ENCODE measurements around the gene MED26.
"Not testable (repeated sequence)": the region's sequence is repeated elsewhere in the genome, so short reads cannot be mapped to it uniquely, and the experiment has no call there.

Gene MED26

GRCh38 chr19:16659464-16659831 is 31.4 kb upstream of the MED26 start:
- Mint-ChIP-seq H3K9me3 (no peaks in the 10 kb centered on the region), H3K4me3 (peak overlapping the region; percentile 96 to 100), H3K27ac (peak overlapping the region; percentile 97), H3K27me3 (no peaks in the 10 kb centered on the region), H3K36me3 (peaks cover 27 to 39% of the 10 kb centered on the region in 2 donors), H3K4me1 (peaks cover 21 to 56% of the 10 kb centered on the region in 2 donors)
- DNase-seq = no peak
- ATAC-seq (replicated peaks) = no peak

- H3K36me3 Mint-ChIP-seq = peaks cover 33 to 51% of the 10 kb centered on the region in 2 donors
- H3K9me3 Mint-ChIP-seq = peaks cover 0 to 2% of the 10 kb centered on the region in 2 donors
- H3K27me3 Mint-ChIP-seq = no peaks in the 10 kb centered on the region
- ATAC-seq (replicated peaks) (no peak), DNase-seq (no peak)
- H3K27ac Mint-ChIP-seq = no peak overlapping the region
- no peak overlapping the region for H3K4me3 Mint-ChIP-seq
- H3K4me1 Mint-ChIP-seq = peaks cover 16 to 44% of the 10 kb centered on the region in 2 donors
Measured at GRCh38 chr19:16657384-16657783, 29.4 kb upstream of the MED26 start.

- H3K4me1 Mint-ChIP-seq = peaks cover 23 to 53% of the 10 kb centered on the region in 2 donors
- H3K27me3 Mint-ChIP-seq = no peaks in the 10 kb centered on the region
- DNase-seq (no peak), ATAC-seq (replicated peaks) (no peak)
- no peak overlapping the region for H3K4me3 Mint-ChIP-seq
- peaks cover 0 to 4% of the 10 kb centered on the region in 2 donors for H3K9me3 Mint-ChIP-seq
- H3K36me3 Mint-ChIP-seq = peaks cover 45 to 66% of the 10 kb centered on the region in 2 donors
- no peak overlapping the region for H3K27ac Mint-ChIP-seq
Measured at GRCh38 chr19:16655727-16656126, 27.7 kb upstream of the MED26 start.

- Mint-ChIP-seq H3K27ac (no peak overlapping the region), H3K4me3 (no peak overlapping the region), H3K27me3 (no peaks in the 10 kb centered on the region), H3K36me3 (peaks cover 52 to 75% of the 10 kb centered on the region in 2 donors), H3K4me1 (peaks cover 25 to 61% of the 10 kb centered on the region in 2 donors), H3K9me3 (peaks cover 0 to 4% of the 10 kb centered on the region in 2 donors)
- ATAC-seq (replicated peaks) = peak in 1 of 2 donors; percentile 15
- no peak for DNase-seq
Measured at GRCh38 chr19:16654627-16655026, 26.6 kb upstream of the MED26 start.

- Mint-ChIP-seq H3K27me3 (no peaks in the 10 kb centered on the region), H3K4me3 (no peak overlapping the region), H3K9me3 (peaks cover 0 to 4% of the 10 kb centered on the region in 2 donors), H3K4me1 (peaks cover 25 to 60% of the 10 kb centered on the region in 2 donors), H3K36me3 (peaks cover 56 to 73% of the 10 kb centered on the region in 2 donors), H3K27ac (no peak overlapping the region)
- ATAC-seq (replicated peaks) (no peak), DNase-seq (no peak)
Measured at GRCh38 chr19:16654140-16654539, 26.1 kb upstream of the MED26 start.

- no peak for DNase-seq
- Mint-ChIP-seq H3K4me3 (no peak overlapping the region), H3K4me1 (peaks cover 18 to 47% of the 10 kb centered on the region in 2 donors), H3K27ac (peak overlapping the region; percentile 42), H3K27me3 (no peaks in the 10 kb centered on the region), H3K36me3 (peaks cover 52 to 67% of the 10 kb centered on the region in 2 donors), H3K9me3 (peaks cover 0 to 4% of the 10 kb centered on the region in 2 donors)
- no peak for ATAC-seq (replicated peaks)
Measured at GRCh38 chr19:16652854-16653253, 24.9 kb upstream of the MED26 start.

- not testable (repeated sequence) for H3K9me3 Mint-ChIP-seq; H3K4me3 Mint-ChIP-seq; DNase-seq; ATAC-seq (replicated peaks); H3K27me3 Mint-ChIP-seq
- Mint-ChIP-seq H3K4me1 (peaks cover 13 to 37% of the 10 kb centered on the region in 2 donors), H3K36me3 (peaks cover 47 to 60% of the 10 kb centered on the region in 2 donors), H3K27ac (peak overlapping the region; percentile 38)
Measured at GRCh38 chr19:16651421-16652188, 23.6 kb upstream of the MED26 start.

- no peak for DNase-seq
- Mint-ChIP-seq H3K27me3 (no peaks in the 10 kb centered on the region), H3K27ac (peak overlapping the region; percentile 14), H3K9me3 (peaks cover 0 to 4% of the 10 kb centered on the region in 2 donors), H3K4me3 (no peak overlapping the region), H3K4me1 (peaks cover 11 to 31% of the 10 kb centered on the region in 2 donors), H3K36me3 (peaks cover 40 to 53% of the 10 kb centered on the region in 2 donors)
- no peak for ATAC-seq (replicated peaks)
Measured at GRCh38 chr19:16650821-16651220, 22.8 kb upstream of the MED26 start.

- Mint-ChIP-seq H3K36me3 (peaks cover 47% of the 10 kb centered on the region in 2 donors), H3K4me3 (no peak overlapping the region), H3K9me3 (peaks cover 0 to 4% of the 10 kb centered on the region in 2 donors), H3K4me1 (peaks cover 11 to 26% of the 10 kb centered on the region in 2 donors), H3K27ac (no peak overlapping the region), H3K27me3 (no peaks in the 10 kb centered on the region)
- DNase-seq (no peak), ATAC-seq (replicated peaks) (no peak)
Measured at GRCh38 chr19:16649734-16650133, 21.7 kb upstream of the MED26 start.

GRCh38 chr19:16645140-16645539 is 17.1 kb upstream of the MED26 start:
- Mint-ChIP-seq H3K4me1 (peaks cover 8 to 25% of the 10 kb centered on the region in 2 donors), H3K27ac (no peak overlapping the region), H3K36me3 (peaks cover 35 to 41% of the 10 kb centered on the region in 2 donors)

GRCh38 chr19:16641695-16642094 is 13.7 kb upstream of the MED26 start:
- Mint-ChIP-seq H3K27me3 (no peaks in the 10 kb centered on the region), H3K36me3 (peaks cover 35 to 54% of the 10 kb centered on the region in 2 donors), H3K4me1 (peaks cover 10 to 26% of the 10 kb centered on the region in 2 donors), H3K27ac (no peak overlapping the region), H3K9me3 (no peaks in the 10 kb centered on the region), H3K4me3 (no peak overlapping the region)
- DNase-seq (no peak), ATAC-seq (replicated peaks) (no peak)

More at GRCh38 chr19:16645140-16645539, 17.1 kb upstream of the MED26 start:
- DNase-seq (no peak), ATAC-seq (replicated peaks) (no peak)
- no peaks in the 10 kb centered on the region for H3K9me3 Mint-ChIP-seq
- no peaks in the 10 kb centered on the region for H3K27me3 Mint-ChIP-seq
- H3K4me3 Mint-ChIP-seq = no peak overlapping the region

GRCh38 chr19:16640951-16641350 is 12.9 kb upstream of the MED26 start:
- H3K4me3 Mint-ChIP-seq = no peak overlapping the region
- no peak for DNase-seq
- H3K36me3 Mint-ChIP-seq = peaks cover 35 to 56% of the 10 kb centered on the region in 2 donors
- H3K27me3 Mint-ChIP-seq = no peaks in the 10 kb centered on the region
- ATAC-seq (replicated peaks) = no peak
- no peaks in the 10 kb centered on the region for H3K9me3 Mint-ChIP-seq
- H3K4me1 Mint-ChIP-seq = peaks cover 11 to 29% of the 10 kb centered on the region in 2 donors
- peak overlapping the region; percentile 31 for H3K27ac Mint-ChIP-seq

- no peak overlapping the region for H3K4me3 Mint-ChIP-seq
- no peaks in the 10 kb centered on the region for H3K9me3 Mint-ChIP-seq
- peaks cover 9 to 25% of the 10 kb centered on the region in 2 donors for H3K4me1 Mint-ChIP-seq
- H3K27me3 Mint-ChIP-seq = no peaks in the 10 kb centered on the region
- H3K36me3 Mint-ChIP-seq = peaks cover 31 to 60% of the 10 kb centered on the region in 2 donors
- ATAC-seq (replicated peaks) (no peak), DNase-seq (no peak)
- peak overlapping the region; percentile 14 for H3K27ac Mint-ChIP-seq
Measured at GRCh38 chr19:16638666-16639065, 10.7 kb upstream of the MED26 start.

GRCh38 chr19:16637535-16637934 is 9.5 kb upstream of the MED26 start:
- no peaks in the 10 kb centered on the region for H3K27me3 Mint-ChIP-seq
- DNase-seq (no peak), ATAC-seq (replicated peaks) (no peak)
- peaks cover 27 to 51% of the 10 kb centered on the region in 2 donors for H3K36me3 Mint-ChIP-seq
- peak overlapping the region; percentile 20 for H3K27ac Mint-ChIP-seq
- no peak overlapping the region for H3K4me3 Mint-ChIP-seq
- H3K4me1 Mint-ChIP-seq = peaks cover 9 to 21% of the 10 kb centered on the region in 2 donors
- H3K9me3 Mint-ChIP-seq = no peaks in the 10 kb centered on the region

GRCh38 chr19:16631465-16631864 is 3.5 kb upstream of the MED26 start:
- no peak for ATAC-seq (replicated peaks)
- H3K27ac Mint-ChIP-seq = no peak overlapping the region
- H3K4me3 Mint-ChIP-seq = no peak overlapping the region
- H3K4me1 Mint-ChIP-seq = peaks cover 20 to 23% of the 10 kb centered on the region in 2 donors
- no peaks in the 10 kb centered on the region for H3K27me3 Mint-ChIP-seq
- H3K36me3 Mint-ChIP-seq = peaks cover 25 to 45% of the 10 kb centered on the region in 2 donors
- peaks cover 0 to 1% of the 10 kb centered on the region in 2 donors for H3K9me3 Mint-ChIP-seq
- DNase-seq = no peak

Data from stimulated activated naive B cell treated with anti-CD40 and anti-IgM and Interleukin-4, amounts not matched to agents 10 μg/mL and 1 μg/mL and 100 μg/mL, for 72 hours (primary cell).